ENCODE results near the gene LCA5L.

DNA sequence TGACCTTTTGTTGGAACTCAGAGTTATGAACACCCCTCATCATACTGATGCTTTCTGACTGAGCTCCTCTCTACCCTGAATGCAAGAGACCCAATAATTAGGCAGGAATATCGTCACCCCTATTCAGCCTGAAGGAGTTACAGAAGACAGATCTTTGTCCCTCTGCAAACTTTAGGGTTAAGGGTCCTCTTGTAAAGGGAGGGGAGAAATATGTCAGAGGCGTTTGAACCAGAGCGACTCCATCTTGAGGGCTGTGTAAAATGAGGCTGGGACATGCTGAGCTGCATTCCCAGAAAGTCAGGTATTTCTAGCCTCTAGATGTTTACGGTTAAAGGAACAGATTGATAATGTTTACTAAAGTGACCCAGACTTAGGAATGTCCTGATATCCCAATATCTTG lies 86.2 kb downstream of the LCA5L start:
- TF ChIP-seq, protein P1, sequence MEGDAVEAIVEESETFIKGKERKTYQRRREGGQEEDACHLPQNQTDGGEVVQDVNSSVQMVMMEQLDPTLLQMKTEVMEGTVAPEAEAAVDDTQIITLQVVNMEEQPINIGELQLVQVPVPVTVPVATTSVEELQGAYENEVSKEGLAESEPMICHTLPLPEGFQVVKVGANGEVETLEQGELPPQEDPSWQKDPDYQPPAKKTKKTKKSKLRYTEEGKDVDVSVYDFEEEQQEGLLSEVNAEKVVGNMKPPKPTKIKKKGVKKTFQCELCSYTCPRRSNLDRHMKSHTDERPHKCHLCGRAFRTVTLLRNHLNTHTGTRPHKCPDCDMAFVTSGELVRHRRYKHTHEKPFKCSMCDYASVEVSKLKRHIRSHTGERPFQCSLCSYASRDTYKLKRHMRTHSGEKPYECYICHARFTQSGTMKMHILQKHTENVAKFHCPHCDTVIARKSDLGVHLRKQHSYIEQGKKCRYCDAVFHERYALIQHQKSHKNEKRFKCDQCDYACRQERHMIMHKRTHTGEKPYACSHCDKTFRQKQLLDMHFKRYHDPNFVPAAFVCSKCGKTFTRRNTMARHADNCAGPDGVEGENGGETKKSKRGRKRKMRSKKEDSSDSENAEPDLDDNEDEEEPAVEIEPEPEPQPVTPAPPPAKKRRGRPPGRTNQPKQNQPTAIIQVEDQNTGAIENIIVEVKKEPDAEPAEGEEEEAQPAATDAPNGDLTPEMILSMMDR (conservative IDR thresholded peaks at IDR 0.05; ENCODE audit: low read length): no peak
- no peak for TF ChIP-seq EZH2phosphoT487 (IDR thresholded peaks at IDR 0.05; ENCODE audit: borderline replicate concordance, low read depth, low read length)

Data from OCI-LY7 (cell line).